Measurements from ENCODE around the gene ZNF157. TPM values are rescaled to one million over a fixed set of nuclear protein-coding genes. Genes with fewer than 3 reads are reported as not detected.

Gene ZNF157
- total RNA-seq, 2 experiments from 2014 or later: 0.52 to 1.0 TPM

GRCh38 chrX:47430925-47431324, 60.5 kb downstream of the ZNF157 start:
- DNase-seq (no peak), ATAC-seq (no peak)
- ChIA-PET POLR2A (no interaction called here), CTCF (no interaction called here)
- H3K36me3 Mint-ChIP-seq (ENCODE audit: low read depth): no peaks in the 10 kb centered on the region
- intact Hi-C loops (cut with micrococcal nuclease): no loop called here
- H3K4me1 Mint-ChIP-seq (ENCODE audit: low read depth): no peaks in the 10 kb centered on the region
- no peak overlapping the region for H3K4me3 Mint-ChIP-seq
- no peak overlapping the region for H3K27ac Mint-ChIP-seq
- no peak for TF ChIP-seq CTCF (IDR thresholded peaks at IDR 0.05)
- H3K9me3 Mint-ChIP-seq: no peaks in the 10 kb centered on the region
- no peaks in the 10 kb centered on the region for H3K27me3 Mint-ChIP-seq

- no peaks in the 10 kb centered on the region for H3K4me1 Mint-ChIP-seq (ENCODE audit: low read depth)
- peaks cover 49% of the 10 kb centered on the region for H3K9me3 Mint-ChIP-seq
- TF ChIP-seq CTCF (IDR thresholded peaks at IDR 0.05): no peak
- no peak for DNase-seq
- CTCF ChIA-PET: no interaction called here
- H3K27me3 Mint-ChIP-seq: no peaks in the 10 kb centered on the region
- peaks cover 62% of the 10 kb centered on the region for H3K36me3 Mint-ChIP-seq (ENCODE audit: low read depth)
- no peak overlapping the region for H3K4me3 Mint-ChIP-seq
- intact Hi-C loops (cut with micrococcal nuclease): no loop called here
- POLR2A ChIA-PET: no interaction called here
- no peak overlapping the region for H3K27ac Mint-ChIP-seq
- ATAC-seq: no peak
These were observed 76.1 kb downstream of the ZNF157 start for GRCh38 chrX:47446431-47446830.

GRCh38 chrX:47446971-47447370, 76.6 kb downstream of the ZNF157 start:
- H3K4me1 Mint-ChIP-seq (ENCODE audit: low read depth): no peaks in the 10 kb centered on the region
- intact Hi-C loops (cut with micrococcal nuclease): no loop called here
- no peak for TF ChIP-seq CTCF (IDR thresholded peaks at IDR 0.05)
- CTCF ChIA-PET: no interaction called here
- H3K36me3 Mint-ChIP-seq (ENCODE audit: low read depth): peaks cover 65% of the 10 kb centered on the region
- H3K27ac Mint-ChIP-seq: no peak overlapping the region
- H3K27me3 Mint-ChIP-seq: no peaks in the 10 kb centered on the region
- H3K4me3 Mint-ChIP-seq: no peak overlapping the region
- DNase-seq (no peak), ATAC-seq (no peak)
- POLR2A ChIA-PET: no interaction called here
- H3K9me3 Mint-ChIP-seq: peaks cover 47% of the 10 kb centered on the region

- POLR2A ChIA-PET: no interaction called here
- H3K36me3 Mint-ChIP-seq (ENCODE audit: low read depth): peaks cover 71% of the 10 kb centered on the region
- TF ChIP-seq CTCF (IDR thresholded peaks at IDR 0.05): no peak
- no peaks in the 10 kb centered on the region for H3K27me3 Mint-ChIP-seq
- CTCF ChIA-PET: no interaction called here
- ATAC-seq (no peak), DNase-seq (no peak)
- peaks cover 45% of the 10 kb centered on the region for H3K9me3 Mint-ChIP-seq
- intact Hi-C loops (cut with micrococcal nuclease): no loop called here
- no peaks in the 10 kb centered on the region for H3K4me1 Mint-ChIP-seq (ENCODE audit: low read depth)
- H3K27ac Mint-ChIP-seq: no peak overlapping the region
- H3K4me3 Mint-ChIP-seq: no peak overlapping the region
These were observed 77.2 kb downstream of the ZNF157 start for GRCh38 chrX:47447607-47448006.

- intact Hi-C loops (cut with micrococcal nuclease): no loop called here
These were observed 77.9 kb downstream of the ZNF157 start for GRCh38 chrX:47448165-47448806.

More at GRCh38 chrX:47448165-47448806, 77.9 kb downstream of the ZNF157 start:
- ChIA-PET POLR2A (no interaction called here), CTCF (no interaction called here)
- ATAC-seq (no peak), DNase-seq (no peak)
- Mint-ChIP-seq H3K9me3 (peaks cover 45% of the 10 kb centered on the region), H3K4me1 (ENCODE audit: low read depth) (no peaks in the 10 kb centered on the region), H3K27me3 (no peaks in the 10 kb centered on the region), H3K27ac (no peak overlapping the region), H3K4me3 (no peak overlapping the region), H3K36me3 (ENCODE audit: low read depth) (peaks cover 76% of the 10 kb centered on the region)
- TF ChIP-seq CTCF (IDR thresholded peaks at IDR 0.05): no peak

Data from activated CD8-positive, alpha-beta T cell treated with anti-CD3 and anti-CD28 coated beads for 36 hours (primary cell).